ENCODE data around the gene SI.
"Not testable (repeated sequence)": the region's sequence is repeated elsewhere in the genome, so short reads cannot be mapped to it uniquely, and the experiment has no call there.

The SI gene

DNA sequence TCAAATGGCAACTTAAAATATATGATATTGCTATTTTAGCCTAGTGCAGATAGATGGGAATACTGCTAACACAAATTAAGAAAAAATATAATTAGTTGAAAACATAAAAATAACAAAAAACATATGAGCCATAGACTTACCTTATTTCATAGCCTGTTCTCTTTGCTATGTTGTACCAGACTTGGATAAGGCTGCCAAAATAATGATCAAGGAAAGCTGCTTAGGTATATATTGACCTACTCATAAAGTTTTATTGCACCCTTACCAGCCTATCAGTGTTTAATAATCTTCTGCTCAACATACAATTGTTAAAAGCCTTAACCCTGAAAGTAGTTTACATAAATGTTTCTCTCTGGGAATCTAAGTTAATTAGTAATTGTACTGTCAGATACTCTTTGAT lies at the start of gene SI:
SI (minus strand) TSS at position 204 of the 400 bp plus-strand sequence. CDS start 2,484 bp downstream, outside the sequence.
- FAIRE-seq: no peak

DNA sequence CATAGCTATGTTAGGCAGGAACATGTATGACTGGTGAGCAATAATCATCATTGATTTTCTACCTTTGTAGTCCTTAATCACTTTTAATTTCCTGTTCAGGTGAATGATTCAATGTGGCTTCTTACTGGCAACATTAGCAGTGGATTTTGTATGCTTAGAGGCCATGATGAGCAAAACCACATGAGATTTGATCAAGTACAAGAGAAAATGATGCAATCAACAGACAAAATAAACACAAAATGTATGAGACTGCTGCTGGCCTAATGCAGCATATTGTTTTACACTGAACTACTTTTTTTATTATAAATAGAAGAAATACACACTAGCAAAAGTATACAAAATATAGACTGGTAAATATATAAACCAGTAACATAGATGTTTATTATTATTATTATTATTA lies 47.5 kb upstream of the SI start:
- peak; percentile 17 for FAIRE-seq

DNA sequence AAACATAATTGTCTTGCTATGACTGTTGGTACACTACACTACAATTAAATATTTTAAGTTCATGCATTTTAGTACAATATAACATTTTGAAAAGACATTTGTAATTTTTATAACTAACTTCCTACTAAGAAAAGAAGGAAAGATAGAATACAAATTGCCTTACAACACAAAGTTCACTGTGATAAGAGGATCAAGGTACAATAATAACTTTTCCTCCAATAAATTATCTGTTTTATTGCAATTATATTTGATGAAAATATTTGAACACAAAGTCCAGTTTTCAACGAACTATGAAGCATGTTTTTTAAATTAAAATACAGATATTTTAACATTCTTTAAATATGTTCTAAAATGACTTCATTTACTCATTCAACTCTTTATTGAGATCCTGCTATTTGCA lies 33.1 kb upstream of the SI start:
- no peak for FAIRE-seq

DNA sequence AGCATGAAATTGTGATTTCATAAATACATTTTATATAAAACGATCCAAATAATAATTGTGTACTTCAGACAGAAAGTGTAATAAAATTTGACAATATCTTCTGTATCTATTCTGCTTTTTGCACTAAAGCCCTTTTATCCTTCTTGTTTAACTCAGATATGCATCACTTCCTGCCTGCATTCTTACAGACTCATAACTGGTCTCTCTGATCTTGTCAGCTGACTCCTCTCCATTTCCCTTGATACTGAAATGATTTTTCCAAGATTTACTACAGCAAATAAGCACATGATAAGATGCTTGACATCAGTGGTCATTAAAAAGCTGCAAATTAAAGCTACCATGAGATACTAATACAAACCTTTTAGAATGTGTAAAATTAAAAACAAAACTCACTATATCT lies 25.3 kb upstream of the SI start:
- FAIRE-seq: no peak

DNA sequence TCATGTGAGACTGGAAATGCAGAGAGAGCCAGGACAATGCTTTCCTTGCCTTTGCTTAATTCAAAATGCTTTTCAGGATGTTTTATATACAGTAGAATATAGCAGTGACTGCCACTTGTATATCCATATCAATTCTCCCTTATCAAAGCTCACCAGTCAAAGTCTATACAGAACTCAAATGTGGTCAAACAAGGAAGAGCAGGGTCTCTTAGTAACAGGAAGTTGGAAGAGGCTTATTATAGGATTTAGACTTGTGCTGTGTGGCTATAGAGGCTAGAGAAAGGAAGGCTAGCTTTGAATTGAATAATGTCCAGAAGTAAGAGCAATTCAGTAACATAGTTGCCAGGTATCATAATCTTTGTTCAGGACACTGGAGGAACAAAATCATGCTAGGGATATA lies 4.4 kb upstream of the SI start:
- FAIRE-seq: no peak

DNA sequence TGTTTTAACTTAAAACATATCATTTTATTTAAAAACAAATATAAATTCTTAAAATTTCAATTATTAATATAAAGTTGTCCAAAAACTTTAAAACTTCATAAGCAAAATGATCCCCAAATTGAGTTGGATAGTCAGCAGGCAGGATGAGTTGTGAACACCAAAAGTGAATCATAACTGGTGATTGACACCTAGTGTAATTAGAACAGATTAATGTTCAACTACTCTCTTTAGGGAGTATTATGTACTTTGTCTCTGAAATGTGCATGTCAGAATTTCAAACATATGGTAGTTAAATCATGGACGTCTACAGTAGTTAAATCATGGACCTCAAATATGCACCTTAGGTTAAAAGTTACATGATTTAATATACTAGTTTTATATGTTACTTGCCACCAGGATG lies 2.9 kb upstream of the SI start:
- FAIRE-seq: no peak

DNA sequence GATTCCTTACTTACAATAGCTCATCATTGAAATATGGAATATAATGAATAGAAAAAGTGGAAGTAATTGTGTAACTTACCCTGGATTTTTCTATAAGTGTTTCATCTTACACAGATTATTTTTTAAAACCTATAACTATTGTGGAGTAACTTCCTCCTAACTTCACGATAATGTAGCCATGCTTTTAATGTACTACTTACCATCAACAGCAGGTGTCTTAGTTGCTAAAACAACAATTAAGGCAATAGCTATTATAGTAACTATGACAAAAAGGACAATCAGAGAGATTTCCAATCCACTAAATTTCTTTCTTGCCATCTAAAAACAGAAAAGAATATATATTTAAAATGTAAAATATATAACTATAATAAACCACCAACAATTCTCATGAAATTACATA lies 2.6 kb downstream of the SI start:
- no peak for FAIRE-seq

DNA sequence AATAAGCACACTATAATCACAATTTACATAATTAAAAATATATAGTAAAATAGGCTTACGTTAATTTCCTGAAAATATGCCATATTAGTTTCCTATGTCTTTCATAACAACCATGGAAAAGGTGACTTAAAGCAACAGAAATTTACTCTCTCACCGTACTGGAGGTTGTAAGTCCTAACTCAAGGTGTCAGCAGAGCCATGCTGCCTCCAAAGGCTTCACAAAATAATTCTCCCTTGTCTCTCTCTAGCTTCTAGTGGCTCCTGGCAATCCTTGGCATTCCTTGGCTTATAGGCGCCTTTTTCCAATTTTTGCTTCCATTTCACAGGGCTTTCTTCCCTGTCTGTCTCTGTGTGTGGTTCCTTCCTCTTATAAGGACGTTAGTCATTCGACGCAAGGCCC lies 7.6 kb downstream of the SI start:
- FAIRE-seq: no peak

DNA sequence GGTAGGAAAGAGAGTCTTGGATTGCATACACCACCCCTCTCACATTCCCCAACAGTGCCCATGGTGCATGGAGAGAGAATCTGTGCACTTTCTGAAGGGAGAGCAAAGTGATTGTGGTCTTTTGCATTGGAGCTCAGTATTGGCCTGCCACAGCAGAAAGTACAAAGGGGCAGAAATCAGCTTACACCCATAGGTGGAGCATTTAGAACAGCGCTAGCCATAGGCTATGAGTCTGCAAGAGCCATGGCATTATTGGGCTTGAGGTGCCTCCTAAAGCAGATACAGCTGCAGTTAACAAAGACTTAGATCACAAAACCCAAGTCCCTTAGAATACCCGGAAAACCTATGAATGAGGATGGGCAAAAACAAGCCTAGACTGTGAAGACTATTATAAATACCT lies 21.8 kb downstream of the SI start:
- FAIRE-seq: no peak

DNA sequence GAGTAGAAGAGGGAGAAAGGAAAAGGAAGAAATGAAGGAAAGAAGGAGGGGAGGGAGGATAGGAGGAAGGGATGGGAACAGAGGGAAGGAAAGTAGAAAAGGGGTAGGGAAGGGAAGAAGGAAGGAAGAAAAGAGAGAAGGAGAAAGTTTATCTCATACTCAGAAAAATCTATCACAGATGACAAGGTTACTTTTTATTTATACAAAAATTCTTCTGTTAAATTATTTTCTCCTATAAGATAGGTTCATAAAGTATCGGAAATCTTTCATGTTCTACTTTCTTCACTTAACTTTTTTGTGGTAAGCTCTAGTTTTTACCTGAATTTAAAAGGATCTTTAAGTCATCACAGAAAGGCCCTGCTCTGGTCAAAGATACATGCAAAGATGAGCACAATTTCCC lies 38.1 kb downstream of the SI start:
- FAIRE-seq: no peak

DNA sequence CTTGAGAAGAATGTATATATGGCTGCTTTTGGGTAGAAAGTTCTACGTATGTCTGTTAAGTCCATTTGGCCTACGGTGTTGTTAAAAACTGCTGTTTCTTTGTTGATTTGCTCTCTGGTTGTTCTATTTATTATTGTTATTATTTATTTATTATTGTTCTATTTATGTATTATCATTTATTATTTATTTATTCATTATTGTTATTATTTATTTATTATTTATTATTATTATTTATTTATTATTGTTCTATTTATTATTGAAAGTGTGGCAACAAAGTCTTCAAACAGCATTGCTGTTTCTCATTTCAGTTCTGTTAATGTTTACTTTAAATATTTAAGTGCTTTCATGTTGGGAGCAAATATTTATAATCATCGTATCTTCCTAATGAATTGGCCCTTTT lies 66.7 kb downstream of the SI start:
- no peak for FAIRE-seq

DNA sequence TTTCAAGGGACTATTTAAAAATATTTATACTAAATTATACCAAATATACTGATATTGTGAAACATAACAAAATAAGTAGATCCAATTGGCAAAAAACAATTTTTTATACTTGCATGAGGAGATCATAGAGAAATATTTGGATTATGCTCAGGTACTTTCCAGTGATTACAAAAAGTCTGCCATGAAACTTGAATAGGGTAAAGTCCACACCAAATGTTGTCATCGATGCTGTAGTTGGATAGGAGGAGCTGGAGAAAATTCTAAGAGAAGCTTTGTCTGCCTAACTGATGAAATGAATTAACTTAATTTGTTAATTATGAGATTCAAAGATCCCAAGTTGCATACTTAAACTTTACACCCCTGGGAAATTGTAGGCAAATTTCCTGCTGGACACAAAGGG lies 93.3 kb downstream of the SI start:
- no peak for FAIRE-seq

DNA sequence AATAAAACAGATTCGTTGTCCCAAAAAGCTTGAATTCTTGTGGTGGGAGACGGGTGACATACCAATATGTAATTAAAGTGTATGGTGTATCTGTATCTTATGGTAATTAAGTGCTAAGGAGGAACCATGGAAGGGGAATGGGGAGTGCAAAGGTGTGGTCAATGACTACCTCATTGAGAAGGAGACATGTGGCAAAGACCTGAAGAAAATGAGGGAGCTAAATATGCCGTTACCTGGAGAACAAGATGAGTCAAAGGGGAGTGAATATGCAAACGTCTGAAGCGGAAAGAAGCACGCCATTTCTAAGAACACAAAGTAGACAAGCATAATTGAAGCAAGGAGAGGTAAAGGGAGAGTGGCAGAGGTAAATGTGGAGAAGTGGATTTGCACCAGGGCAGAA lies 115.7 kb downstream of the SI start:
- FAIRE-seq: no peak

DNA sequence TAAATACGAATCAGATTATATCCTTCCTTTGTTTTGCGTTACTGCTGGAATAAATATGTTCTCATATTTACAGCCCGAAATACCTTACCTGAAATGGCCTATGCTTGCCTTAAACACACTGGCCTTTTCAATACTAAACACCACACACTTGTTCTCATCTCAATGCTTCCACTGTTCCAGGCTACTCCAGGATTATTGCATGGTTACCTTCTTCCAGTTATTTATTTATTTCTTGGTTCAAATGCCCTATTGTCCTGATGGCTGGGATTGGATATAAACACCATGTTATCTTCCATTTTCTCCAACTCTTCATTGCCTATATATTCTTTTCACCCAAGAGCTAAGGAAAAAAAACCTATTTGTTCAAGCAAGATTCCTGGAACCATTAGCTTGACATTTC lies 125.3 kb downstream of the SI start:
- FAIRE-seq: no peak

DNA sequence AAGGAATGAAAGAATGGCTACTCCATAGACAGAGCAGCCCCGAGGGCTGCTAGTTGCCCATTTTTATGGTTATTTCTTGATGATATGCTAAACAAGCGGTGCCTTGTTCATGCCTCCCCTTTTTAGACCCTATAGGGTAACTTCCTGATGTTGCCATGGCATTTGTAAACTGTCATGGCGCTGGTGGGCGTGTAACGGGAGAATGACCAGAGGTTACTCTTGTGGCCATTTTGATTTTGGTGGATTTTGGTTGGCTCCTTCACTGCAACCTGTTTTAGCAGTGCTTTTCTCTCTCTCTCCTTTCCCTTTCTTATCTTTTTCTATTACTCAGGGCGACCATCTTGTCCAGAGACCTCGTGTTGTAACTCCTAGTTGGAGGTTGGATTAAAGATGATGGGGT lies 126.9 kb downstream of the SI start:
- not testable (repeated sequence) for FAIRE-seq

DNA sequence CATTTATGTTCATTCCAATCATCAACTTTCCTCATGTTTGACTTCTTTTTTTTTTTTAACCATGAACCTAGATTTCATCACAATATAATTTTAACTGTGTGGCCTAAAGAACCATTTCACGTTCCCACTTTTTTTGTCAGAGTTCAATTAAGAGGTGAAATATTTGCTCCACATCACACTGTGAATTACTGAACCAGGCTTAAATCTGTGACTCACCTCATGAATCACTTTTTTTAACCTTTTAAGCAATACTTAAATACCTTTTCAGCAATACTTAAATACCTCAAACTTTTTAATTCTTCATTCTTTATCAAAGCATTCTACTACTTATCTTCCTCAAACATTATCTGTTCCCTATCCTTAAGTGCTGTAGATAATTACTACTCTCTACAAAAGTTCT lies 137.6 kb downstream of the SI start:
- FAIRE-seq: no peak

DNA sequence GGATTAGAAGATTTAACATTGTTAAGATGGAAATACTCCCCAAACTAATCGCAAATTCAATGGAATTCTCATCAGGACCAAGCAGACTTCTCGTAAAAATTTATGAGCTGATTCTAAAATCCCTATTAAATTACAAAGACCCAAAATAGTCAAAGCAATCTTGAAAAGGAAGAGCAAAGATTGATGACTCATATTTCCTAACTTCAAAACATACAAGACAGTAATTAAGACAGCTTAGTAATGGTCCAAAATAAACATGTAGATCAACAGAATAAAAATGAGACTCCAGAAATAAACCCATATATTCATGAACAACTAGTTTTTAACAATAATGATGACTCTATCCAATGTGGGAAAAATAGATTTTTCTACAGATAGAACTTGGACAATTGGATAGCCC lies 148.7 kb downstream of the SI start:
- FAIRE-seq: peak; percentile 81
